GM23338 (cell line): ENCODE measurements around the gene RAB2B. TPM values are rescaled to one million over a fixed set of nuclear protein-coding genes. Genes with fewer than 3 reads are reported as not detected.

Source experiments
- ATAC-seq: fragments of 200-7000 bp; cut with Tn5 transposase; 3 replicates; pipeline ENCODE4 v1.9.1; 2020
- DNase-seq: peaks from one replicate; pipeline ENCODE4 v3.0.0-alpha.2; 2015; ENCODE audit warnings: low spot score
- H2AFZ ChIP-seq: fragments of 200-600 bp; sonication (generic); 2 replicates; pipeline ENCODE4 v1.8.0; 2016; ENCODE audit warnings: antibody characterized with exemption, mild to moderate bottlenecking, moderate library complexity
- H3F3A ChIP-seq: fragments of 200-600 bp; sonication (generic); replicated peaks from 2 replicates; pipeline ENCODE4 v1.8.0; 2017; ENCODE audit warnings: antibody characterized with exemption, mixed run types, low read depth
- H3K27ac ChIP-seq: fragments of 200-600 bp; sonication (generic); 2 replicates; pipeline ENCODE4 v1.6.1; 2016; ENCODE audit warnings: low read depth
- H3K27me3 ChIP-seq: fragments of 200-600 bp; sonication (generic); 2 replicates; pipeline ENCODE4 v1.8.0; 2016; ENCODE audit warnings: mild to moderate bottlenecking, mixed run types, moderate library complexity; ENCODE audit not compliant: insufficient read depth
- H3K36me3 ChIP-seq: fragments of 200-600 bp; sonication (generic); 2 replicates; pipeline ENCODE4 v1.8.0; 2016; ENCODE audit warnings: mild to moderate bottlenecking; ENCODE audit not compliant: insufficient read depth
- H3K4me1 ChIP-seq: fragments of 200-600 bp; sonication (generic); 2 replicates; pipeline ENCODE4 v1.8.0; 2016; ENCODE audit warnings: mild to moderate bottlenecking, moderate library complexity; ENCODE audit not compliant: insufficient read depth
- H3K4me2 ChIP-seq: fragments of 200-600 bp; sonication (generic); 2 replicates; pipeline ENCODE4 v1.7.1; 2017; ENCODE audit warnings: mixed run types
- H3K4me3 ChIP-seq: fragments of 200-600 bp; sonication (generic); 2 replicates; pipeline ENCODE4 v1.6.1; 2016; ENCODE audit warnings: mixed run types
- H3K79me2 ChIP-seq: fragments of 200-600 bp; sonication (generic); replicated peaks from 2 replicates; pipeline ENCODE4 v1.8.0; 2017; ENCODE audit warnings: mild to moderate bottlenecking; ENCODE audit not compliant: insufficient read depth
- H3K9me2 ChIP-seq: fragments of 200-600 bp; sonication (generic); 2 replicates; pipeline ENCODE4 v1.8.0; 2017; ENCODE audit not compliant: insufficient read depth
- H4K20me1 ChIP-seq: fragments of 200-600 bp; sonication (generic); replicated peaks from 2 replicates; pipeline ENCODE4 v1.8.0; 2017; ENCODE audit warnings: mild to moderate bottlenecking; ENCODE audit not compliant: insufficient read depth
- H3K27ac Mint-ChIP-seq: 2 replicates; pipeline ENCODE4 v1.8.0; 2020; ENCODE audit warnings: inconsistent platforms, mild to moderate bottlenecking, moderate library complexity, mixed read lengths
- H3K27me3 Mint-ChIP-seq: 3 replicates; pipeline ENCODE4 v1.8.0; 2022; ENCODE audit warnings: low read depth, mild to moderate bottlenecking, moderate library complexity, mixed read lengths, inconsistent platforms; ENCODE audit not compliant: insufficient read depth, poor library complexity
- H3K36me3 Mint-ChIP-seq: 3 replicates; pipeline ENCODE4 v1.8.0; 2021; ENCODE audit warnings: low read depth, mild to moderate bottlenecking, inconsistent platforms, moderate library complexity, mixed read lengths
- H3K4me1 Mint-ChIP-seq: 3 replicates; pipeline ENCODE4 v1.8.0; 2020; ENCODE audit warnings: mild to moderate bottlenecking, inconsistent platforms, mixed read lengths
- H3K4me3 Mint-ChIP-seq: 3 replicates; pipeline ENCODE4 v1.8.0; 2021; ENCODE audit warnings: moderate library complexity, mild to moderate bottlenecking, inconsistent platforms, mixed read lengths
- H3K9me3 Mint-ChIP-seq: 3 replicates; pipeline ENCODE4 v1.8.0; 2020; ENCODE audit warnings: moderate library complexity, mild to moderate bottlenecking, inconsistent platforms, mixed read lengths
- CREB1 ChIP-seq: fragments of 250-450 bp; sonication (Bioruptor Pico); IDR thresholded peaks from 2 replicates; pipeline ENCODE4 v1.5.0; 2020; ENCODE audit warnings: low read depth, mild to moderate bottlenecking, moderate library complexity
- CTCF ChIP-seq, 2 experiments: fragments of 200-600 bp in 1 of 2; sonication (generic) in 1 of 2; conservative IDR thresholded peaks; 2 replicates each; pipeline versions ENCODE4 v1.5.1 to v1.6.1; 2016 to 2017; ENCODE audit warnings: antibody characterized with exemption in 2 of 2, low read depth in 2 of 2, mild to moderate bottlenecking in 2 of 2, moderate library complexity in 1 of 2
- POLR2AphosphoS5 ChIP-seq: IDR thresholded peaks from 2 replicates; pipeline ENCODE4 v1.6.1; 2016; ENCODE audit warnings: antibody characterized with exemption, low read depth
- STAT1 ChIP-seq: IDR thresholded peaks from one replicate; pipeline ENCODE4 v1.6.1; 2016; ENCODE audit warnings: antibody characterized with exemption; ENCODE audit not compliant: unreplicated experiment
- ZNF114 ChIP-seq: fragments of 250-450 bp; sonication (Bioruptor Pico); IDR thresholded peaks from 2 replicates; pipeline ENCODE4 v1.5.0; 2020; ENCODE audit warnings: mild to moderate bottlenecking, moderate library complexity
- ZNF462 ChIP-seq: fragments of 250-450 bp; sonication (Bioruptor Pico); IDR thresholded peaks from 2 replicates; pipeline ENCODE4 v1.5.0; 2020; ENCODE audit warnings: mild to moderate bottlenecking, moderate library complexity
- polyA plus RNA-seq: library from polyadenylated mRNA; unstranded; fragments of >200 nt; fragmentation: Nextera tagmentation; extraction: Ambion mirVana; gene quantifications from 2 replicates; pipeline ENCODE4 v1.2.1, GENCODE V29; 2016
- total RNA-seq: library from RNA; depleted of rRNA; stranded (reverse); fragments of >200 nt; shearing (Covaris generic); gene quantifications from 2 replicates; pipeline ENCODE4 v1.2.3, GENCODE V29; 2014

The RAB2B gene
- total and polyA plus RNA-seq, 2 experiments from 2014 or later, result 12.9 to 29.9 TPM

DNA sequence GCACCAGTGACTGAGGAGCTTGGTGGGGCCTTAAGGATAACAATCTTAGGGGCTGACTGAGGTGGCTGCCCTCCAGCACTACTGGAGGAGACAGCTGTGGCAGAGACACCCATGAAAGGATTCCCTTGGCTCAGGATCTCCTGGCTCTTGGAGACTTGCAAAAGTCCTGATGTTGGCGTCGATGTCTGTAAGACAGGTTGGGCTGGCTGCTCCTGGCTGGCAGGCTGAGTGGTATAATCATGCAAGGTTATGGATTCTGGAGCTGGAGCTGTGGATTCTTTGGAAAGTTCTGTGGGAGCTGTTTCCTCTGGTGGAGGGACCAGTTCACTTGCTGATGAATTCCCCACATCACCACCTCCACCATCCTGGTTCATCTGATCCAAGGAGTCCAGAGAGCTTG is 45.6 kb downstream of the RAB2B start (continued):
- TF ChIP-seq ZNF462, result no peak

- Mint-ChIP-seq H3K4me3 (no peak overlapping the region), H3K36me3 (peaks cover 83% of the 10 kb centered on the region), H3K9me3 (no peaks in the 10 kb centered on the region; the same call in 2 of the 3 replicates), H3K27me3 (peaks cover 2% of the 10 kb centered on the region), H3K27ac (no peak overlapping the region), H3K4me1 (no peaks in the 10 kb centered on the region)
- H3K9me2 ChIP-seq, result no peaks in the 10 kb centered on the region
- H3K36me3 ChIP-seq, result peaks cover 67% of the 10 kb centered on the region
- H3K4me3 ChIP-seq, result no peak overlapping the region
- peaks cover 11% of the 10 kb centered on the region; the same call in 1 of the 2 replicates for H3F3A ChIP-seq
- no peaks in the 10 kb centered on the region for H3K4me1 ChIP-seq
- H3K27me3 ChIP-seq, result no peaks in the 10 kb centered on the region
- ATAC-seq (no peak), DNase-seq (no peak)
- no peak overlapping the region for H3K4me2 ChIP-seq
- peaks cover 24% of the 10 kb centered on the region; the same call in 1 of the 2 replicates for H4K20me1 ChIP-seq
- TF ChIP-seq CREB1 (CRISPR knock-in tag) (no peak), CTCF (conservative IDR thresholded peaks at IDR 0.05; ENCODE audit: low read depth in 2 of 2) (no peak), ZNF114 (CRISPR knock-in tag) (no peak), ZNF462 (no peak), POLR2AphosphoS5 (no peak), STAT1 (no peak)
- H3K27ac ChIP-seq, result no peak overlapping the region
- H2AFZ ChIP-seq, result no peak overlapping the region
- H3K79me2 ChIP-seq, result peaks cover 47% of the 10 kb centered on the region
Measured at GRCh38 chr14:21428930-21429329, 47.8 kb downstream of the RAB2B start.
